SK-N-SH treated with all-trans-retinoic acid at 6 μM for 48 hours (cell line): ENCODE measurements around the gene WWC1.

ENCODE experiments used
- ATAC-seq: fragments of 200-7000 bp; cut with Tn5 transposase; 3 replicates; pipeline ENCODE4 v1.9.1; 2020; ENCODE audit warnings: mild to moderate bottlenecking, moderate library complexity
- CSDC2 ChIP-seq: fragments of 250-450 bp; sonication (Bioruptor Pico); IDR thresholded peaks from 2 replicates; pipeline ENCODE4 v1.5.0; 2020; ENCODE audit warnings: mild to moderate bottlenecking, moderate library complexity
- CSRNP3 ChIP-seq: fragments of 250-450 bp; sonication (Bioruptor Pico); IDR thresholded peaks from 2 replicates; pipeline ENCODE4 v1.5.1; 2021; ENCODE audit warnings: mild to moderate bottlenecking, moderate library complexity
- ISL1 ChIP-seq: fragments of 250-450 bp; sonication (Bioruptor Pico); IDR thresholded peaks from 2 replicates; pipeline ENCODE4 v2.1.2; 2022; ENCODE audit warnings: mild to moderate bottlenecking, moderate library complexity
- OSR1 ChIP-seq: fragments of 250-450 bp; sonication (Bioruptor Pico); IDR thresholded peaks from 2 replicates; pipeline ENCODE4 v1.8.0; 2022; ENCODE audit warnings: moderate library complexity, mild to moderate bottlenecking, inconsistent platforms
- PATZ1 ChIP-seq: fragments of 250-450 bp; sonication (Bioruptor Pico); IDR thresholded peaks from 2 replicates; pipeline ENCODE4 v1.8.0; 2020; ENCODE audit warnings: mild to moderate bottlenecking, moderate library complexity, borderline replicate concordance
- PPARA ChIP-seq: fragments of 250-450 bp; sonication (Bioruptor Pico); IDR thresholded peaks from 2 replicates; pipeline ENCODE4 v1.5.0; 2020; ENCODE audit warnings: mild to moderate bottlenecking, borderline replicate concordance
- RARB ChIP-seq: fragments of 250-450 bp; sonication (Bioruptor Pico); IDR thresholded peaks from 2 replicates; pipeline ENCODE4 v1.8.0; 2021; ENCODE audit warnings: mild to moderate bottlenecking, moderate library complexity
- SNAI2 ChIP-seq: fragments of 250-450 bp; sonication (Bioruptor Pico); IDR thresholded peaks from 2 replicates; pipeline ENCODE4 v1.5.0; 2020; ENCODE audit warnings: mild to moderate bottlenecking, moderate library complexity
- TCF4 ChIP-seq: fragments of 250-450 bp; sonication (Bioruptor Pico); IDR thresholded peaks from 2 replicates; pipeline ENCODE4 v1.8.0; 2021; ENCODE audit warnings: mild to moderate bottlenecking, moderate library complexity, borderline replicate concordance
- TOX ChIP-seq: fragments of 250-450 bp; sonication (Bioruptor Pico); IDR thresholded peaks from 2 replicates; pipeline ENCODE4 v1.8.0; 2021; ENCODE audit warnings: mild to moderate bottlenecking, moderate library complexity, borderline replicate concordance
- ZC3H10 ChIP-seq: fragments of 250-450 bp; sonication (Bioruptor Pico); IDR thresholded peaks from 2 replicates; pipeline ENCODE4 v1.5.1; 2021; ENCODE audit warnings: mild to moderate bottlenecking, moderate library complexity
- ZFP3 ChIP-seq: fragments of 250-450 bp; sonication (Bioruptor Pico); IDR thresholded peaks from 2 replicates; pipeline ENCODE4 v1.5.0; 2020; ENCODE audit warnings: mild to moderate bottlenecking, moderate library complexity
- ZFP30 ChIP-seq: fragments of 450-650 bp; formaldehyde crosslinking; IDR thresholded peaks from 2 replicates; pipeline ENCODE4 v1.5.0; 2022; ENCODE audit warnings: mild to moderate bottlenecking, moderate library complexity
- ZNF565 ChIP-seq: fragments of 450-650 bp; formaldehyde crosslinking; conservative IDR thresholded peaks from 2 replicates; pipeline ENCODE4 v1.5.0; 2020; ENCODE audit warnings: low read depth, mild to moderate bottlenecking, moderate library complexity
- ZNF70 ChIP-seq: fragments of 450-650 bp; formaldehyde crosslinking; IDR thresholded peaks from 2 replicates; pipeline ENCODE4 v1.5.0; 2020; ENCODE audit warnings: mild to moderate bottlenecking, moderate library complexity
- ZNF8 ChIP-seq: fragments of 450-650 bp; formaldehyde crosslinking; IDR thresholded peaks from 2 replicates; pipeline ENCODE4 v1.5.0; 2020; ENCODE audit warnings: mild to moderate bottlenecking, moderate library complexity
- TF ChIP-seq, protein P1 (sequence below): fragments of 250-450 bp; sonication (Bioruptor Pico); IDR thresholded peaks from 2 replicates; pipeline ENCODE4 v1.5.0; 2020; ENCODE audit warnings: mild to moderate bottlenecking, moderate library complexity
- TF ChIP-seq, protein P2 (sequence below): fragments of 250-450 bp; sonication (Bioruptor Pico); IDR thresholded peaks from 2 replicates; pipeline ENCODE4 v1.5.1; 2020; ENCODE audit warnings: low read depth, mild to moderate bottlenecking, moderate library complexity
- TF ChIP-seq, protein P3 (sequence below): fragments of 250-450 bp; sonication (Bioruptor Pico); IDR thresholded peaks from 2 replicates; pipeline ENCODE4 v1.8.0; 2021; ENCODE audit warnings: low read depth, mild to moderate bottlenecking, moderate library complexity, borderline replicate concordance

The WWC1 gene

GRCh38 chr5:168401880-168402279, 110.4 kb downstream of the WWC1 start:
- TF ChIP-seq ZNF70 (CRISPR knock-in tag) (no peak), CSDC2 (no peak), CSRNP3 (no peak)
- ATAC-seq = no peak

DNA sequence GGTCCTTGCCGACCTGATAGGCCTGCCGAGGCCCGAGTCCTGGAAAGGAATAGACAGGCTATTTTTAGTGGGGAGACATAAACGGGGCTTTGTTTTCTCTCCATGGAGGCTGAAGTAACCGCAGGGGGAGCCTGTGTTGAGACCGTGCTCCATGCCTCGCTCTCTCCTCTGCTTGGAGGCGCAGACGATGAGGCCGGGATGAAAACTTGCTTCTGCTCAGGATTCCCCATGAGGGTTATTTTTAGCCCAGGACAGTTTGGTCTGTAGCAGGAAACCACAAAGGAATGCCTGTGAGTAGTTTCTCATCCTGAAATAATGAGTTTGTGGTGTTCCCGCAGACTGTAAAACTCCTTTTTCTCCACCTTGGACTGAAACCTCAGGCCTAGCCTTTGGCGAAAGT, 112.9 kb downstream of the WWC1 start:
- peak; percentile 58 for ATAC-seq
- no peak for TF ChIP-seq ISL1 (CRISPR knock-in tag)
- no peak for TF ChIP-seq ZFP30
- TF ChIP-seq PPARA (CRISPR knock-in tag) = no peak
- no peak for TF ChIP-seq OSR1 (CRISPR knock-in tag)

- TF ChIP-seq RARB (CRISPR knock-in tag) = no peak
- no peak for TF ChIP-seq ZFP3 (CRISPR knock-in tag)
- no peak for TF ChIP-seq OSR1 (CRISPR knock-in tag)
- TF ChIP-seq TCF4 (CRISPR knock-in tag) = no peak
- TF ChIP-seq TOX (CRISPR knock-in tag) = no peak
- no peak for TF ChIP-seq CSDC2
- TF ChIP-seq, protein P1, sequence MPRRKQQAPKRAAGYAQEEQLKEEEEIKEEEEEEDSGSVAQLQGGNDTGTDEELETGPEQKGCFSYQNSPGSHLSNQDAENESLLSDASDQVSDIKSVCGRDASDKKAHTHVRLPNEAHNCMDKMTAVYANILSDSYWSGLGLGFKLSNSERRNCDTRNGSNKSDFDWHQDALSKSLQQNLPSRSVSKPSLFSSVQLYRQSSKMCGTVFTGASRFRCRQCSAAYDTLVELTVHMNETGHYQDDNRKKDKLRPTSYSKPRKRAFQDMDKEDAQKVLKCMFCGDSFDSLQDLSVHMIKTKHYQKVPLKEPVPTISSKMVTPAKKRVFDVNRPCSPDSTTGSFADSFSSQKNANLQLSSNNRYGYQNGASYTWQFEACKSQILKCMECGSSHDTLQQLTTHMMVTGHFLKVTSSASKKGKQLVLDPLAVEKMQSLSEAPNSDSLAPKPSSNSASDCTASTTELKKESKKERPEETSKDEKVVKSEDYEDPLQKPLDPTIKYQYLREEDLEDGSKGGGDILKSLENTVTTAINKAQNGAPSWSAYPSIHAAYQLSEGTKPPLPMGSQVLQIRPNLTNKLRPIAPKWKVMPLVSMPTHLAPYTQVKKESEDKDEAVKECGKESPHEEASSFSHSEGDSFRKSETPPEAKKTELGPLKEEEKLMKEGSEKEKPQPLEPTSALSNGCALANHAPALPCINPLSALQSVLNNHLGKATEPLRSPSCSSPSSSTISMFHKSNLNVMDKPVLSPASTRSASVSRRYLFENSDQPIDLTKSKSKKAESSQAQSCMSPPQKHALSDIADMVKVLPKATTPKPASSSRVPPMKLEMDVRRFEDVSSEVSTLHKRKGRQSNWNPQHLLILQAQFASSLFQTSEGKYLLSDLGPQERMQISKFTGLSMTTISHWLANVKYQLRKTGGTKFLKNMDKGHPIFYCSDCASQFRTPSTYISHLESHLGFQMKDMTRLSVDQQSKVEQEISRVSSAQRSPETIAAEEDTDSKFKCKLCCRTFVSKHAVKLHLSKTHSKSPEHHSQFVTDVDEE (CRISPR knock-in tag) = no peak
- no peak for TF ChIP-seq PATZ1
- no peak for TF ChIP-seq PPARA (CRISPR knock-in tag)
- no peak for TF ChIP-seq ZC3H10
- TF ChIP-seq, protein P2, sequence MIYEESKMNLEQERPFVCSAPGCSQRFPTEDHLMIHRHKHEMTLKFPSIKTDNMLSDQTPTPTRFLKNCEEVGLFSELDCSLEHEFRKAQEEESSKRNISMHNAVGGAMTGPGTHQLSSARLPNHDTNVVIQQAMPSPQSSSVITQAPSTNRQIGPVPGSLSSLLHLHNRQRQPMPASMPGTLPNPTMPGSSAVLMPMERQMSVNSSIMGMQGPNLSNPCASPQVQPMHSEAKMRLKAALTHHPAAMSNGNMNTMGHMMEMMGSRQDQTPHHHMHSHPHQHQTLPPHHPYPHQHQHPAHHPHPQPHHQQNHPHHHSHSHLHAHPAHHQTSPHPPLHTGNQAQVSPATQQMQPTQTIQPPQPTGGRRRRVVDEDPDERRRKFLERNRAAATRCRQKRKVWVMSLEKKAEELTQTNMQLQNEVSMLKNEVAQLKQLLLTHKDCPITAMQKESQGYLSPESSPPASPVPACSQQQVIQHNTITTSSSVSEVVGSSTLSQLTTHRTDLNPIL = no peak
- no peak for TF ChIP-seq SNAI2
- no peak for TF ChIP-seq ZNF8
- no peak for TF ChIP-seq ZNF565 (CRISPR knock-in tag)
- ATAC-seq = no peak
Measured at GRCh38 chr5:168407211-168407610, 115.8 kb downstream of the WWC1 start.

- peak; percentile 10 for ATAC-seq
- TF ChIP-seq ISL1 (CRISPR knock-in tag) (no peak), TOX (CRISPR knock-in tag) (no peak), ZC3H10 (no peak), ZFP30 (no peak), SNAI2 (no peak), OSR1 (CRISPR knock-in tag) (no peak)
- TF ChIP-seq, protein P3, sequence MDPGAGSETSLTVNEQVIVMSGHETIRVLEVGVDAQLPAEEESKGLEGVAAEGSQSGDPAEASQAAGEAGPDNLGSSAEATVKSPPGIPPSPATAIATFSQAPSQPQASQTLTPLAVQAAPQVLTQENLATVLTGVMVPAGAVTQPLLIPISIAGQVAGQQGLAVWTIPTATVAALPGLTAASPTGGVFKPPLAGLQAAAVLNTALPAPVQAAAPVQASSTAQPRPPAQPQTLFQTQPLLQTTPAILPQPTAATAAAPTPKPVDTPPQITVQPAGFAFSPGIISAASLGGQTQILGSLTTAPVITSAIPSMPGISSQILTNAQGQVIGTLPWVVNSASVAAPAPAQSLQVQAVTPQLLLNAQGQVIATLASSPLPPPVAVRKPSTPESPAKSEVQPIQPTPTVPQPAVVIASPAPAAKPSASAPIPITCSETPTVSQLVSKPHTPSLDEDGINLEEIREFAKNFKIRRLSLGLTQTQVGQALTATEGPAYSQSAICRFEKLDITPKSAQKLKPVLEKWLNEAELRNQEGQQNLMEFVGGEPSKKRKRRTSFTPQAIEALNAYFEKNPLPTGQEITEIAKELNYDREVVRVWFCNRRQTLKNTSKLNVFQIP (CRISPR knock-in tag) = no peak
- TF ChIP-seq, protein P2 = no peak
- TF ChIP-seq, all 23 proteins: peak for 0
Measured at GRCh38 chr5:168408561-168409305, 117.3 kb downstream of the WWC1 start.
